GM13976 (cell line): Measurements from ENCODE around the gene EGLN1.

Experiments used
- DNase-seq: peaks from one replicate; pipeline ENCODE4 v3.0.0; 2012; ENCODE audit warnings: low spot score
- in situ Hi-C: fragments of 300-500 bp; cut with MboI; formaldehyde crosslinking; loops from one replicate; pipeline ENCODE4 v1.12.0; 2022; ENCODE audit warnings: low sequenced_read_pairs, mixed read lengths, inconsistent platforms; ENCODE audit not compliant: unreplicated experiment
- TF ChIP-seq, protein P1 (sequence below): IDR thresholded peaks from 2 replicates; pipeline ENCODE4 v1.5.1; 2012; ENCODE audit warnings: borderline replicate concordance, mild to moderate bottlenecking; ENCODE audit not compliant: insufficient read depth; ENCODE audit errors: extremely low read depth, missing control alignments, control extremely low read depth

Gene EGLN1

GRCh38 chr1:231376875-231377549, 45.1 kb downstream of the EGLN1 start:
- DNase-seq = no peak
- TF ChIP-seq, protein P1, sequence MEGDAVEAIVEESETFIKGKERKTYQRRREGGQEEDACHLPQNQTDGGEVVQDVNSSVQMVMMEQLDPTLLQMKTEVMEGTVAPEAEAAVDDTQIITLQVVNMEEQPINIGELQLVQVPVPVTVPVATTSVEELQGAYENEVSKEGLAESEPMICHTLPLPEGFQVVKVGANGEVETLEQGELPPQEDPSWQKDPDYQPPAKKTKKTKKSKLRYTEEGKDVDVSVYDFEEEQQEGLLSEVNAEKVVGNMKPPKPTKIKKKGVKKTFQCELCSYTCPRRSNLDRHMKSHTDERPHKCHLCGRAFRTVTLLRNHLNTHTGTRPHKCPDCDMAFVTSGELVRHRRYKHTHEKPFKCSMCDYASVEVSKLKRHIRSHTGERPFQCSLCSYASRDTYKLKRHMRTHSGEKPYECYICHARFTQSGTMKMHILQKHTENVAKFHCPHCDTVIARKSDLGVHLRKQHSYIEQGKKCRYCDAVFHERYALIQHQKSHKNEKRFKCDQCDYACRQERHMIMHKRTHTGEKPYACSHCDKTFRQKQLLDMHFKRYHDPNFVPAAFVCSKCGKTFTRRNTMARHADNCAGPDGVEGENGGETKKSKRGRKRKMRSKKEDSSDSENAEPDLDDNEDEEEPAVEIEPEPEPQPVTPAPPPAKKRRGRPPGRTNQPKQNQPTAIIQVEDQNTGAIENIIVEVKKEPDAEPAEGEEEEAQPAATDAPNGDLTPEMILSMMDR = no peak
- in situ Hi-C loops = no loop called here

DNA sequence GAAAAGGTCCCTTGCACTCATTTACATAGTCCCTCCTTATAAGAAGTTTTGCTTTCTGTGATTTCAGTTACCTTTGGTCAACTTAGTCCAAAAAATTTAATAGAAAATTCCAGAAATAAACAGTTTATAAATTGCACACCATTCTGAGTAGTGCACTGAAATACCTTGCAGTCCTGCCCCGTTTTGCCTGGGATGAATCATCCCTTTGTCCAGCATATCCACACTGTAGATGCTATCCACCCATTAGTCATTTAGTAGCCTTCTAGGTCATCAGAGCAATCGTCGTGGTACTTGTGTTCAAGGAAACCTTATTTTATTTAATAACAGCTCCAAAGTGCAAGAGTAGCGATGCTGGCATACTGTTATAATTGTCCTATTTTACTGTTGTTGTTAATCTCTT, 46.0 kb downstream of the EGLN1 start:
- in situ Hi-C loops = no loop called here
- no peak for DNase-seq
- TF ChIP-seq, protein P1 = no peak

- TF ChIP-seq, protein P1 = no peak
- no peak for DNase-seq
- in situ Hi-C loops = no loop called here
Measured at GRCh38 chr1:231374394-231374793, 47.7 kb downstream of the EGLN1 start.

DNA sequence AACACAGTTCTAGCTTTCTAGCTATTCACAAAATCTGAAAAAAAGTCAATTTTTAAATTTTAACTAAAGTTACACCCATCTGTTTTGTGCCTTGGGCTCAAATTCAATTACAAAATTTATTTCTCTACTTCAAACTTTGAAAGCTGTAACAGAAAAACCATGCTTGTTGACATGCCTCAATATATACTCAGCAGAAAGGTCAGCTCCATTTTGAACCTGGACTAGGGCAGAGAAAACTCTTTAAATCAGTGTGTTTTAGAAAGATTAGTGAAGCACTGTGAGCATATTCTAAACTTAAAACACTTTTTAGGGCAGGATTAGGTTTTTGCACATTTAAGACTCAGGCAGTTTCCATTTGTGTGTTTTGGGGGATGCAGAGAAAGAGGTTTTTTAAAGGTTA, 49.6 kb downstream of the EGLN1 start:
- TF ChIP-seq, protein P1 = no peak
- in situ Hi-C loops = no loop called here
- no peak for DNase-seq

DNA sequence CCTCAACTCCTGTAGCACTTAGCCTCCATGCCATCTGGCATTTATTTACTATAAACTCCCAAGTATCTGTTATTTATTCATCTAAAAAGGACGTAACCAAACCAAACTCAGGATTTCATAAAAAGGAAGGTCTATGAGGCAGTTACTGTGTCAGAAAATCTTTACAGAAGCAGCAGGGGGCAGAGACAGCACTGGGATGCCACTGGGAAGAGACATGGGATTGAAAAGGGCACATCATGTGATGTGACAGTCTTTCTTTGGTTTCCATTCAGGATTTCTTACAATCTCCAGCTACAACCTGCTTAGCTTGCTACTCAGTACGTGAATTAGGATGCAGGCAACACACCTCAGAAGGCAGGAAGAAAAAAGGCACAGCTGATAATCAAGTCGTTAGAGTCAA, 52.8 kb downstream of the EGLN1 start:
- in situ Hi-C loops = no loop called here
- TF ChIP-seq, protein P1 = no peak
- no peak for DNase-seq

GRCh38 chr1:231364192-231364591, 57.9 kb downstream of the EGLN1 start:
- TF ChIP-seq, protein P1 = no peak
- in situ Hi-C loops = no loop called here
- DNase-seq = no peak
